Adrenal gland (tissue), 5 donors: ENCODE measurements around the gene TAC3.

Source experiments
- POLR2A ChIP-seq, 2 donors: fragments of 450-650 bp; IDR thresholded peaks; one replicate each; pipeline ENCODE4 v1.6.1; 2017; ENCODE audit warnings: antibody characterized with exemption in 2 of 2, mild to moderate bottlenecking in 2 of 2, moderate library complexity in 1 of 2
- TF ChIP-seq, protein P1 (sequence below), 6 experiments: fragments of 450-650 bp in 4 of 6; fragments of 200-600 bp in 2 of 6; sonication (generic) in 1 of 6; IDR thresholded peaks; 1 replicate in 5 of 6; 2 replicates in 1 of 6; pipeline versions ENCODE4 v1.5.1 to v1.8.0; 2016 to 2021; ENCODE audit warnings: antibody characterized with exemption in 6 of 6, mild to moderate bottlenecking in 2 of 6, moderate library complexity in 1 of 6
- donor health status: DM: no; HTN: no; CAD: no.

- TF ChIP-seq, protein P1, sequence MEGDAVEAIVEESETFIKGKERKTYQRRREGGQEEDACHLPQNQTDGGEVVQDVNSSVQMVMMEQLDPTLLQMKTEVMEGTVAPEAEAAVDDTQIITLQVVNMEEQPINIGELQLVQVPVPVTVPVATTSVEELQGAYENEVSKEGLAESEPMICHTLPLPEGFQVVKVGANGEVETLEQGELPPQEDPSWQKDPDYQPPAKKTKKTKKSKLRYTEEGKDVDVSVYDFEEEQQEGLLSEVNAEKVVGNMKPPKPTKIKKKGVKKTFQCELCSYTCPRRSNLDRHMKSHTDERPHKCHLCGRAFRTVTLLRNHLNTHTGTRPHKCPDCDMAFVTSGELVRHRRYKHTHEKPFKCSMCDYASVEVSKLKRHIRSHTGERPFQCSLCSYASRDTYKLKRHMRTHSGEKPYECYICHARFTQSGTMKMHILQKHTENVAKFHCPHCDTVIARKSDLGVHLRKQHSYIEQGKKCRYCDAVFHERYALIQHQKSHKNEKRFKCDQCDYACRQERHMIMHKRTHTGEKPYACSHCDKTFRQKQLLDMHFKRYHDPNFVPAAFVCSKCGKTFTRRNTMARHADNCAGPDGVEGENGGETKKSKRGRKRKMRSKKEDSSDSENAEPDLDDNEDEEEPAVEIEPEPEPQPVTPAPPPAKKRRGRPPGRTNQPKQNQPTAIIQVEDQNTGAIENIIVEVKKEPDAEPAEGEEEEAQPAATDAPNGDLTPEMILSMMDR (IDR thresholded peaks at IDR 0.05), result no peak
- TF ChIP-seq POLR2A (IDR thresholded peaks at IDR 0.05), result no peak
Observed at GRCh38 chr12:56995201-56995929, 21.0 kb downstream of the TAC3 start.
